H9 (cell line): ENCODE results near the gene E4F1. TPM values are rescaled to one million over a fixed set of nuclear protein-coding genes. Genes with fewer than 3 reads are reported as not detected.

ENCODE experiments used
- DNase-seq: peaks from one replicate; pipeline ENCODE4 v3.0.0-alpha.2; 2017
- H2AFZ ChIP-seq: one replicate; pipeline ENCODE4 v1.6.1; 2013; ENCODE audit warnings: mild to moderate bottlenecking, low read length, control low read depth, moderate library complexity
- H2AK5ac ChIP-seq: 2 replicates; pipeline ENCODE4 v1.6.1; 2013; ENCODE audit warnings: low read length, control low read depth, mixed read lengths; ENCODE audit not compliant: insufficient read length
- H2BK120ac ChIP-seq: one replicate; pipeline ENCODE4 v1.6.1; 2013; ENCODE audit warnings: low read depth, mild to moderate bottlenecking, low read length, control low read depth, inconsistent platforms; ENCODE audit not compliant: poor library complexity, severe bottlenecking
- H2BK12ac ChIP-seq: 2 replicates; pipeline ENCODE4 v1.6.1; 2013; ENCODE audit warnings: low read length, control low read depth, mixed read lengths, low read depth; ENCODE audit not compliant: insufficient read length
- H2BK15ac ChIP-seq: 2 replicates; pipeline ENCODE4 v1.6.1; 2013; ENCODE audit warnings: low read depth, low read length, control low read depth
- H2BK20ac ChIP-seq: one replicate; pipeline ENCODE4 v1.6.1; 2013; ENCODE audit warnings: low read depth, mild to moderate bottlenecking, low read length, control low read depth, inconsistent platforms; ENCODE audit not compliant: poor library complexity, severe bottlenecking
- H2BK5ac ChIP-seq: 2 replicates; pipeline ENCODE4 v1.6.1; 2013; ENCODE audit warnings: low read length, control low read depth, mixed read lengths; ENCODE audit not compliant: insufficient read length
- H3K14ac ChIP-seq: 2 replicates; pipeline ENCODE4 v1.6.1; 2013; ENCODE audit warnings: low read length, control low read depth; ENCODE audit not compliant: insufficient read depth
- H3K18ac ChIP-seq: 2 replicates; pipeline ENCODE4 v1.6.1; 2013; ENCODE audit warnings: low read depth, mild to moderate bottlenecking, mixed read lengths, low read length, control low read depth; ENCODE audit not compliant: insufficient read length
- H3K23ac ChIP-seq: 2 replicates; pipeline ENCODE4 v1.6.1; 2013; ENCODE audit warnings: low read length, control low read depth, mixed read lengths, low read depth; ENCODE audit not compliant: insufficient read length
- H3K23me2 ChIP-seq: 2 replicates; pipeline ENCODE4 v1.6.1; 2013; ENCODE audit warnings: low read depth, mild to moderate bottlenecking, mixed read lengths, low read length, control low read depth; ENCODE audit not compliant: insufficient read length, poor library complexity, severe bottlenecking
- H3K27ac ChIP-seq: 2 replicates; pipeline ENCODE4 v1.5.1; 2013; ENCODE audit warnings: low read length, control low read depth, mixed read lengths, low read depth; ENCODE audit not compliant: insufficient read length
- H3K27me3 ChIP-seq: 2 replicates; pipeline ENCODE4 v1.6.1; 2013; ENCODE audit warnings: low read length, control low read depth, inconsistent platforms; ENCODE audit not compliant: insufficient read depth
- H3K4ac ChIP-seq: 2 replicates; pipeline ENCODE4 v1.6.1; 2013; ENCODE audit warnings: low read depth, mild to moderate bottlenecking, control low read depth, inconsistent platforms, low read length, moderate library complexity
- H3K4me1 ChIP-seq: 2 replicates; pipeline ENCODE4 v1.6.1; 2013; ENCODE audit warnings: low read length, control low read depth, inconsistent platforms; ENCODE audit not compliant: insufficient read depth
- H3K4me2 ChIP-seq: 2 replicates; pipeline ENCODE4 v1.6.1; 2013; ENCODE audit warnings: low read length, control low read depth, mixed read lengths; ENCODE audit not compliant: insufficient read length, insufficient read depth
- H3K56ac ChIP-seq: 2 replicates; pipeline ENCODE4 v1.6.1; 2013; ENCODE audit warnings: low read depth, mild to moderate bottlenecking, mixed read lengths, low read length, control low read depth; ENCODE audit not compliant: insufficient read length
- H3K79me1 ChIP-seq: 2 replicates; pipeline ENCODE4 v1.6.1; 2013; ENCODE audit warnings: low read depth, mild to moderate bottlenecking, moderate library complexity, low read length, control low read depth, inconsistent platforms; ENCODE audit not compliant: insufficient read depth, poor library complexity, severe bottlenecking
- H3K79me2 ChIP-seq: 2 replicates; pipeline ENCODE4 v1.6.1; 2013; ENCODE audit warnings: low read length, control low read depth, inconsistent platforms; ENCODE audit not compliant: insufficient read depth
- H3K9ac ChIP-seq: 2 replicates; pipeline ENCODE4 v1.6.1; 2013; ENCODE audit warnings: low read length, control low read depth, mixed read lengths; ENCODE audit not compliant: insufficient read length; ENCODE audit errors: extremely low read depth
- H3K9me3 ChIP-seq: one replicate; pipeline ENCODE4 v1.6.1; 2013; ENCODE audit warnings: low read depth, low read length, inconsistent platforms; ENCODE audit not compliant: control insufficient read depth
- H3T11ph ChIP-seq: one replicate; pipeline ENCODE4 v1.6.1; 2013; ENCODE audit warnings: mild to moderate bottlenecking, low read length, control low read depth, inconsistent platforms
- H4K20me1 ChIP-seq: one replicate; pipeline ENCODE4 v1.6.1; 2013; ENCODE audit not compliant: control insufficient read depth, insufficient read length, insufficient read depth
- H4K5ac ChIP-seq: 2 replicates; pipeline ENCODE4 v1.6.1; 2013; ENCODE audit warnings: low read depth, mild to moderate bottlenecking, mixed read lengths, low read length, control low read depth; ENCODE audit not compliant: insufficient read length
- H4K8ac ChIP-seq: replicated peaks from 2 replicates; pipeline ENCODE4 v1.6.1; 2013; ENCODE audit warnings: low read length, control low read depth, mixed read lengths, low read depth; ENCODE audit not compliant: insufficient read length
- H4K91ac ChIP-seq: 2 replicates; pipeline ENCODE4 v1.6.1; 2013; ENCODE audit warnings: low read depth, mild to moderate bottlenecking, moderate library complexity, mixed read lengths, low read length, control low read depth; ENCODE audit not compliant: insufficient read length
- H3K27ac Mint-ChIP-seq, 3 experiments: 2 replicates in 2 of 3; 3 replicates in 1 of 3; pipeline ENCODE4 v1.8.0; 2020 to 2021; ENCODE audit warnings: mixed read lengths in 3 of 3, mild to moderate bottlenecking in 1 of 3, moderate library complexity in 1 of 3
- H3K27me3 Mint-ChIP-seq: 2 replicates; pipeline ENCODE4 v1.8.0; 2021; ENCODE audit warnings: low read depth, mild to moderate bottlenecking, moderate library complexity, mixed read lengths
- H3K36me3 Mint-ChIP-seq, 3 experiments: 2 replicates in 2 of 3; 3 replicates in 1 of 3; pipeline ENCODE4 v1.8.0; 2020 to 2021; ENCODE audit warnings: low read depth in 3 of 3, mixed read lengths in 3 of 3; ENCODE audit not compliant: insufficient read depth in 1 of 3
- H3K4me1 Mint-ChIP-seq, 2 experiments: 2 replicates each; pipeline ENCODE4 v1.8.0; 2020; ENCODE audit warnings: mixed read lengths in 2 of 2
- H3K4me3 Mint-ChIP-seq, 2 experiments: 2 replicates in 1 of 2; 3 replicates in 1 of 2; pipeline ENCODE4 v1.8.0; 2020 to 2021; ENCODE audit warnings: mild to moderate bottlenecking in 2 of 2, mixed read lengths in 2 of 2, moderate library complexity in 1 of 2
- H3K9me3 Mint-ChIP-seq, 2 experiments: 2 replicates in 1 of 2; 3 replicates in 1 of 2; pipeline ENCODE4 v1.8.0; 2020; ENCODE audit warnings: mild to moderate bottlenecking in 2 of 2, mixed read lengths in 2 of 2, moderate library complexity in 1 of 2
- CTCF ChIP-seq: fragments of 200-600 bp; sonication (generic); conservative IDR thresholded peaks from 3 replicates; pipeline ENCODE4 v1.8.0; 2021; ENCODE audit warnings: antibody characterized with exemption, mild to moderate bottlenecking
- WGBS: extraction: QIAGEN DNeasy Blood & Tissue Kit; methylation state at CpG from one replicate; pipeline ENCODE4 v1.1.7; 2013; ENCODE audit warnings: missing lambda C conversion rate, low lambda C conversion rate, mixed read lengths; ENCODE audit not compliant: insufficient read length; ENCODE audit errors: extremely low coverage; 5-methylcytosine and 5-hydroxymethylcytosine counted together
- total RNA-seq: library from RNA; stranded (reverse); gene quantifications from 2 replicates; pipeline ENCODE4 v1.2.1, GENCODE V29; 2021

Gene E4F1
- total RNA-seq, 1 experiment from 2014 or later: 35.9 TPM

DNA sequence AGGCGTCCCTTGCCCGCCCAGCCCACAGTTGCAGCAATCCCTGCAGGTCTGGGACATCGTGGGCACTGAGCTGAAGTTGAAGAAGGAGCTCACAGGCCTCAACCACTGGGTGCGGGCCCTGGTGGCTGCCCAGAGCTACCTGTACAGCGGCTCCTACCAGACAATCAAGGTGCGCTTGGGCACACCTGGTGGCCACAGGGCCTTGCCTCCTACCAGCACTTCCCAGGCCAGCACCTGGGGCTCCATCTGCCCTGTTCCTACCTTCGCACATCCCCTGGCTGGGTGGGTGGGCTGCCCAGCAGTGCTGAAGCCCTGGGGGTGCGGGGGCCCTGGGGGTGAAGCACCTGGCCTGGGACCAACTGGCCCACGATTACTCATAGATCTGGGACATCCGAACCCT, 47.9 kb upstream of the E4F1 start:
- no peak overlapping the region for H3T11ph ChIP-seq
- H3K27me3 ChIP-seq: no peaks in the 10 kb centered on the region
- no peaks in the 10 kb centered on the region for H3K4me1 ChIP-seq
- TF ChIP-seq CTCF: no peak
- H3K27ac ChIP-seq: no peak overlapping the region
- H2BK12ac ChIP-seq: no peak overlapping the region
- Mint-ChIP-seq H3K27me3 (no peaks in the 10 kb centered on the region), H3K4me3 (no peak overlapping the region), H3K27ac (no peak overlapping the region), H3K9me3 (no peaks in the 10 kb centered on the region), H3K4me1 (no peaks in the 10 kb centered on the region), H3K36me3 (peaks cover 11 to 44% (median 41%) of the 10 kb centered on the region in 3 experiments)
- H3K56ac ChIP-seq: no peak overlapping the region
- H2BK5ac ChIP-seq: no peak overlapping the region
- no peaks in the 10 kb centered on the region for H4K20me1 ChIP-seq
- no peak overlapping the region for H2BK120ac ChIP-seq
- H3K4ac ChIP-seq: no peak overlapping the region
- no peak overlapping the region for H4K5ac ChIP-seq
- H3K14ac ChIP-seq: no peak overlapping the region
- H3K23ac ChIP-seq: no peak overlapping the region
- no peak overlapping the region for H2AFZ ChIP-seq
- H3K9me3 ChIP-seq: no peaks in the 10 kb centered on the region
- H3K18ac ChIP-seq: no peak overlapping the region
- H4K8ac ChIP-seq: no peak overlapping the region
- no peak overlapping the region for H4K91ac ChIP-seq
- no peak overlapping the region for H2BK15ac ChIP-seq
- WGBS: no CpG with 5 or more reads among the region's 10 CpGs
- no peak overlapping the region for H2BK20ac ChIP-seq
- no peak overlapping the region for H3K4me2 ChIP-seq
- no peaks in the 10 kb centered on the region for H3K79me2 ChIP-seq
- H2AK5ac ChIP-seq: no peak overlapping the region
- no peak for DNase-seq
- peaks cover 4% of the 10 kb centered on the region for H3K23me2 ChIP-seq
- H3K79me1 ChIP-seq: no peaks in the 10 kb centered on the region
- no peak overlapping the region for H3K9ac ChIP-seq
